Islet precursor cell (in vitro differentiated cells): ENCODE results near the gene OR2C1.

Source experiments
- DNase-seq: peaks from one replicate; pipeline ENCODE4 v3.0.0-alpha.2; 2018

OR2C1 gene

DNA sequence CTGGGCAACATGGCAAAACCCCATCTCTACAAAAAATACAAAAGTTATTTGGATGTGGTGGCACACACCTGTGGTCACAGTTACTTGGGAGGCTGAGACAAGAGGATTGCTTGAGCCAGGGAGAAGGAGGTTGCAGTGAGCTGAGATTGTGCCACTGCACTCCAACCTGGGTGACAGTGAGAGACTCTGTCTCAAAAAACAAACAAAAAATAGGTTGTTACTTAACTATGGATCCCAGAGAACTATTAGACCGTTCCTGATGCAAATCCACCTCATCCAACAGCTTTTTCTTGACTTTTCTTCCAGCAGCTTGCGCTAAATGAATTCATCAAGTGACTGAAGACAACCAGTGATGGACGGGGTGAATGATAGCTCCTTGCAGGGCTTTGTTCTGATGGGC is at the start of gene OR2C1:
Gene OR2C1, plus strand, starts transcription at position 301 of the 400 bp plus-strand sequence. Its CDS starts 52 bp downstream, at position 353.
- no peak for DNase-seq

DNA sequence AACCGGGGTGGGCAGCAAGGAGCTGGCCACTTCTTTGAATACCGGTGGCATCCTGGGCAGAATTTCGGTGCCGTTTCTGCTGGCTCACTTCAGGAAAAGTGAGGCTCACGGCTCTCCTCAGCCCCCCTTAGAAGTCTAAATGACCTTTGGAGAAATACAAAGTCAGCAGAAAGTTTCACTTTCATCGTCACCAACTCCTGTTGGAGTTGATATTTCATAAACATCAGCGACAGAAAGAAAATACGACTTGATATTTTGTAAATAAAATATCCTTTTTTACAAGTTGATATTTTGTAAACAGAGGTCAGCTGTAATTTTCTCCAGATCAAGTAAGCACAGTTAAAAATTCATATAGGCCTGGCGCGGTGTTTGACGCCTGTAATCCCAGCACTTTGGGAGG is 49.6 kb upstream of the OR2C1 start:
- no peak for DNase-seq

- DNase-seq = no peak
Measured at GRCh38 chr16:3311496-3311895, 44.2 kb upstream of the OR2C1 start.

DNA sequence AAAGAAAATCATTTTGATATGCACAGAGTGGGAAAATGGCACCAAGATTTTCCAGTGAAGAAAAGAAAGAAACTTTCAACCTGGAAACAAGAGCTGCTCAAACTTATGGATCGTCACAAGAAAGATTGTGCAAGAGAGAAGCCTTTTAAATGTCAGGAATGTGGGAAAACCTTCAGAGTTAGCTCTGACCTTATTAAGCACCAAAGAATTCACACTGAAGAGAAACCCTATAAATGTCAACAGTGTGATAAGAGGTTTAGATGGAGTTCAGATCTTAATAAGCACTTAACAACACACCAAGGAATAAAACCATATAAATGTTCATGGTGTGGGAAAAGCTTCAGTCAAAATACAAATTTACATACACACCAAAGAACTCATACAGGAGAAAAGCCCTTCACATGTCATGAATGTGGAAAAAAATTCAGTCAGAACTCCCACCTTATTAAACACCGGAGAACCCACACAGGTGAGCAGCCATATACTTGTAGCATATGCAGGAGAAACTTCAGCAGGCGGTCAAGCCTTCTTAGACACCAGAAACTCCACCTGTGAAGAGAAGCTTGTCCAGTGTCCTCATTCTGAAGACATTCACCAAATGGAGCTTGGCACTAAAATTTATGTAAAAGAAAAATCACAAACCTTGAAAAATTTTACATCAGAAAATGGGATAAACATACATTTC is 38.2 kb upstream of the OR2C1 start:
- DNase-seq = no peak

- no peak for DNase-seq
Measured at GRCh38 chr16:3321816-3322215, 33.9 kb upstream of the OR2C1 start.

- no peak for DNase-seq
Measured at GRCh38 chr16:3327514-3327913, 28.2 kb upstream of the OR2C1 start.

DNA sequence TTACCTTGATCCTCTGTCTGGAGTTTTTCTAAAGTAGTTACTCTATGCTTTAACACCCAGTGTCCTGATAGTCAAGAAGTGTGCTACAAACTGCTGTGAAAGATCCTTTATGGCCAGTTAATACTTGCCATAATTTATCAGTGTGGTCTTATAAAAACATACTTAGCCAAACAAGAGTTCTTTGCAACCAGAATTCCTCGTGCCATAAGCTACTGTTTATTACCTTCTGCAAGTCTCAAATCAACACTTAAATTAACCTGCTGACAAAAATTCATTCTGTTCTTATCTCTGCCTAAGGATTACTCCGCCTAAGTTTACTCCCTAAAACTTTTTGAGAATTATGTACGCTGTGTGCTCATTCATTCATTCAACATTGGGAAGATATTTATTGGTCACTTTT is 27.6 kb upstream of the OR2C1 start:
- no peak for DNase-seq

GRCh38 chr16:3328643-3329042 is 27.0 kb upstream of the OR2C1 start:
- DNase-seq = no peak

DNA sequence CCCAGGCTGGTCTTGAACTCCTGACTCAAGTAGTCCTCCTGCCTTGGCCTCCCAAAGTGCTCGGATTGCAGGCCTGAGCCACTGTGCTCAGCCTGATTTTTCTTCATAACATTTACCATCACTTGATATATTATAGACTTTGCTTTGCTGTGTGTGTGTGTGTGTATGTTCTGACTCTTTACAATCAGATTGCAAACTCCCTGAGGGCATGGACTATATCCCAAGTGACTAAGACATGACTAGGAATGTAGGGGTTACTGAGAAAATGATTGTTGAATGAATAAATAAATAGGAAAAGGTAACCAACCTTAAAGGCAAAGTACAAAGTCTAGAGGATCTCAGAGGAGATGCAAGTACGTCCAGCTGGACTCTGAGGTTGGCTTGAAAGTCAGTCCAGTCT is 9.6 kb upstream of the OR2C1 start:
- DNase-seq = no peak

DNA sequence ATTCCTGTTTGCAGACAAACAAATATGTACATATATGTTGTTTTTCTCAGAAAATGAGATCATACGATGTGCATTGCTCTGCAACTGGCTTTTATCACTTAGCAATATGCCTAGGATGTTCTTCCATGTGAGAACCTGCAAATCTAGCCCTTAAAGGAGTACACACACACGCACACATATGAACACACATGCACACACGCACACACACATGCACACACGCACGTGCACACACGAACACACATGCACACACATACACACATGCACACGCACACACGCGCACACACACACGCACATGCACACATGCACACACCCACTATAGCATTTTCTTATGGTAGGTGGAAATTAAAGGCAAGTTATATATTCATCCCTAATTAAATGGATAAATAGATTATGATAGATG is 8.1 kb upstream of the OR2C1 start:
- DNase-seq = no peak

GRCh38 chr16:3348547-3349167 is 7.0 kb upstream of the OR2C1 start:
- no peak for DNase-seq

DNA sequence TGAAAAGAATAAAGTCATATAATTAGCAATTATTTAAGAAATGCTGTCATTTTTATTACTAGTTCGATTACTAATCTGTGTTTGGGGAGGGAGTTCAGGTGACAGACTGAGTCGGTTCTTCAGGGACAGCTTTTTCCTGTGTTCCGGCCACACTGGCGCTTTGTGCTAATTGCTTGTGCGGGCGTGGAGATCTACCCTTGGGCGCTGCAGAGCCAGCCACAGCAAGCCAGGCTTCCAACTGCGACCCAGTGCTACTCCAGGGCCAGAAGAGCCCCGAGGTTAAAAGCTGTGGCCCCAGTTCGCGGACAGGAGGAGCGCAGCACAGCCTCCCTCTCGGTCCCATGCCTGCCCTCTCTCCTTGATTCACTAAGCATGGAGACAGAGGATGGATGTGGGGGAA is 6.5 kb upstream of the OR2C1 start:
- DNase-seq = no peak

- no peak for DNase-seq
Measured at GRCh38 chr16:3356118-3356517, 429 bp downstream of the OR2C1 start.

- DNase-seq = no peak
Measured at GRCh38 chr16:3358871-3359270, 3.2 kb downstream of the OR2C1 start.

DNA sequence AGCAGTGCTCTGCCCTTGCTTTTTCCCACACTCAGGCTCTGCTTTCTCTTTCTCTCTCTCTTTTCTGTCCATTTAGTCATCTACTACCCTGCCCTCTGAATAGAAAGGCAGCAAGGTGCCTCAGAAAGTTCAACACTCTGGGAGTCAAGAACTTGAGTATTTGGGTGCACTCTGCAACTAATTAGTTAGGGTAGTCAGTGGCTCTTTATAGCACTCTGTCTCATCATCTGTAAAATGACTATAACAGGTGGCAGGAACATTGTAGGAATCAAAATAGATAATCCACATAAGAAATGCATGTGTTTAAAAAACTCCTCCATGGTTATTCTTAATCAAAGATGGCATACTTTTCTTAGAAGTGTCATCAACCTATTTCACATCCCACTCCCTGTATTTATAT is 7.2 kb downstream of the OR2C1 start:
- DNase-seq = no peak

DNA sequence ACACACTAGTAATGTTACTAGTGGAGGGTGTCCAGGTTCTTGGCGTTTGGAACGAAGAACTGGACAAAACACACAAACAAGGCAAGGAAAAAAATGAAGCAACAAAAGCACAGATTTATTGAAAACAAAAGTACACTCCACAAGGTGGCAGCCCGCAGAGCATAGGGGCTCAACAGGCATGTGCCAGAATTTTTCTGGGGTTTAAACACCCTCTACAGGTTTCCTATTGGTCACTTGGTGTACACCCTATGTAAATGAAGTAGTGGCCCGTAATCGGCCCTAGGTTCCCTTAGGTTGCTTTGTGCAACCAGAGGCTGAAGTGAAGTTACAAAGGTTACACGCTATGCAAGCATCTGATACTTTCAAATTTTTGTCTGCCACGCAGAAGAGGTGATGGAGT is 8.1 kb downstream of the OR2C1 start:
- DNase-seq = no peak

DNA sequence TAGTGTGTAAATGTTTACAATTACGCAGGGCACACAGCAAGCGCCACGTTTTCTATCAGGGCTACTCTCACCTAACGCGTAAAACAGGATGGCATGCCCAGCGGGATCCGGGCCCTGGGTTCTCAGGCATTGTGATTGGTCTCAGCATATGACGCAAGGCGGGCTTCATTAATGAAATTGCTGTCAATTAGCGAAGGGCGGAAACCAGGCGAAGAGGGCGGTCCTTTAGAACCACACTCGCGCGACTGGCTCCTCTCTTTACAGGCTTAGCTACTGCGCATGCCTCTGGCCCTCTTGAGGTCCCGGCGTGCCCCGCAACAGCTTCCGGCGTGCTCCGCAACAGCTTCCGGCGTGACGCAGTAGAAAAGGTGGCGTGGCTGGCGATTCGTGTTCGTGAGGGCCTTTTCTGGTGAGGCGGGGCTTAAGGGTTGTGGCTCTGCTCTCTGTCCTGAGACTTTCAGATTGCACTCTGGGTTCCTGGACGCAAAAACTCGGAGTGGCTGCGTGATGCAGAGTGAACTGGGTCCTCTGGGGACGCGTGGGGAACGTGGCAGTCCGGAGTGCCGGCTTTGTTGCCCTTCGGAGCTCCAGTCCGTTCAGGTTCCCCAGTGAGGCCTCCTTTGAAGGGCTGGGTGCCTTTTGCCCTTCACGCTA is 9.2 kb downstream of the OR2C1 start:
- no peak for DNase-seq

- DNase-seq = no peak
Measured at GRCh38 chr16:3369073-3369472, 13.4 kb downstream of the OR2C1 start.

- no peak for DNase-seq
Measured at GRCh38 chr16:3375680-3376079, 20.0 kb downstream of the OR2C1 start.

GRCh38 chr16:3377917-3378316 is 22.2 kb downstream of the OR2C1 start:
- no peak for DNase-seq

DNA sequence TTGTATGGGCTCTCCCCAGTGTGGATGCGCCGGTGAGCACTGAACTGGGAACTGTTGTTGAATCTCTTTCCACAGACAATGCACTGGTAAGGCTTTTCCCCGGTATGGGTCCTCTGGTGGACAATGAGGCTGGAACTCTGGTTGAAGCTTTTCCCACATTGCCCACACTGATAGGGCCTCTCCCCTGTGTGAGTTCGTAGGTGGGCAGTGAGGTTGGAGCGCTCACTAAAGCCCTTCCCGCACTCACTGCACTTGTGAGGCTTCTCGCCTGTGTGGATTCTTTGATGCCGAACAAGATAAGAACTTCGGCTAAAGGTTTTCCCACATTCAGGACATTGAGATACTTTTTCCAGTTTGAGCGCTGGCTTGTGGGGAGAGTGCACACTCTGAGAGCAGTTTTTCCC is 27.4 kb downstream of the OR2C1 start:
- DNase-seq = no peak

GRCh38 chr16:3388325-3388724 is 32.6 kb downstream of the OR2C1 start:
- DNase-seq = no peak

- no peak for DNase-seq
Measured at GRCh38 chr16:3389663-3390338, 34.1 kb downstream of the OR2C1 start.

GRCh38 chr16:3400446-3400778 is 44.7 kb downstream of the OR2C1 start:
- DNase-seq = no peak
